Endothelial cell (in vitro differentiated cells): ENCODE results near the gene DCBLD2. TPM values are rescaled to one million over a fixed set of nuclear protein-coding genes. Genes with fewer than 3 reads are reported as not detected.

Experiments used
- DNase-seq: peaks from one replicate; pipeline ENCODE4 v3.0.0; 2021; ENCODE audit warnings: low spot score
- H3K27ac Mint-ChIP-seq: one replicate; pipeline ENCODE4 v1.8.0; 2021; ENCODE audit warnings: mixed read lengths, inconsistent platforms; ENCODE audit not compliant: unreplicated experiment
- H3K27me3 Mint-ChIP-seq: one replicate; pipeline ENCODE4 v1.8.0; 2021; ENCODE audit warnings: mild to moderate bottlenecking, moderate library complexity, mixed read lengths, inconsistent platforms; ENCODE audit not compliant: unreplicated experiment
- H3K36me3 Mint-ChIP-seq: one replicate; pipeline ENCODE4 v1.8.0; 2021; ENCODE audit warnings: mild to moderate bottlenecking, low read depth, mixed read lengths, inconsistent platforms; ENCODE audit not compliant: unreplicated experiment
- H3K4me1 Mint-ChIP-seq: one replicate; pipeline ENCODE4 v1.8.0; 2021; ENCODE audit warnings: mild to moderate bottlenecking, mixed read lengths, inconsistent platforms; ENCODE audit not compliant: unreplicated experiment
- H3K4me3 Mint-ChIP-seq: one replicate; pipeline ENCODE4 v1.8.0; 2021; ENCODE audit warnings: mild to moderate bottlenecking, mixed read lengths, inconsistent platforms; ENCODE audit not compliant: unreplicated experiment
- H3K9me3 Mint-ChIP-seq: one replicate; pipeline ENCODE4 v1.8.0; 2021; ENCODE audit warnings: mixed read lengths, inconsistent platforms; ENCODE audit not compliant: unreplicated experiment
- CTCF ChIP-seq: fragments of 200-600 bp; sonication (generic); IDR thresholded peaks from one replicate; pipeline ENCODE4 v1.5.0; 2021; ENCODE audit warnings: antibody characterized with exemption; ENCODE audit not compliant: unreplicated experiment
- long read RNA-seq: library from polyadenylated mRNA; unstranded; transcript quantifications from one replicate; pipeline ENCODE4 v2.0.0, GENCODE V29; 2020; ENCODE audit not compliant: unreplicated experiment
- total RNA-seq: library from RNA; stranded (reverse); fragmentation: NEBNext Ultra II Directional; extraction: Animal tissue kit (Norgen Biotek cat#: 25700); gene quantifications from one replicate; pipeline ENCODE4 v1.2.1, GENCODE V29; 2021; ENCODE audit not compliant: unreplicated experiment

The DCBLD2 gene, protein sequence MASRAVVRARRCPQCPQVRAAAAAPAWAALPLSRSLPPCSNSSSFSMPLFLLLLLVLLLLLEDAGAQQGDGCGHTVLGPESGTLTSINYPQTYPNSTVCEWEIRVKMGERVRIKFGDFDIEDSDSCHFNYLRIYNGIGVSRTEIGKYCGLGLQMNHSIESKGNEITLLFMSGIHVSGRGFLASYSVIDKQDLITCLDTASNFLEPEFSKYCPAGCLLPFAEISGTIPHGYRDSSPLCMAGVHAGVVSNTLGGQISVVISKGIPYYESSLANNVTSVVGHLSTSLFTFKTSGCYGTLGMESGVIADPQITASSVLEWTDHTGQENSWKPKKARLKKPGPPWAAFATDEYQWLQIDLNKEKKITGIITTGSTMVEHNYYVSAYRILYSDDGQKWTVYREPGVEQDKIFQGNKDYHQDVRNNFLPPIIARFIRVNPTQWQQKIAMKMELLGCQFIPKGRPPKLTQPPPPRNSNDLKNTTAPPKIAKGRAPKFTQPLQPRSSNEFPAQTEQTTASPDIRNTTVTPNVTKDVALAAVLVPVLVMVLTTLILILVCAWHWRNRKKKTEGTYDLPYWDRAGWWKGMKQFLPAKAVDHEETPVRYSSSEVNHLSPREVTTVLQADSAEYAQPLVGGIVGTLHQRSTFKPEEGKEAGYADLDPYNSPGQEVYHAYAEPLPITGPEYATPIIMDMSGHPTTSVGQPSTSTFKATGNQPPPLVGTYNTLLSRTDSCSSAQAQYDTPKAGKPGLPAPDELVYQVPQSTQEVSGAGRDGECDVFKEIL
- total RNA-seq, result 26.9 TPM
- long read RNA-seq, partial matches to known transcripts, result 3 of 3 reads
- long read RNA-seq, other reads (novel, unspliced or antisense), result 0 of 3 reads

DNA sequence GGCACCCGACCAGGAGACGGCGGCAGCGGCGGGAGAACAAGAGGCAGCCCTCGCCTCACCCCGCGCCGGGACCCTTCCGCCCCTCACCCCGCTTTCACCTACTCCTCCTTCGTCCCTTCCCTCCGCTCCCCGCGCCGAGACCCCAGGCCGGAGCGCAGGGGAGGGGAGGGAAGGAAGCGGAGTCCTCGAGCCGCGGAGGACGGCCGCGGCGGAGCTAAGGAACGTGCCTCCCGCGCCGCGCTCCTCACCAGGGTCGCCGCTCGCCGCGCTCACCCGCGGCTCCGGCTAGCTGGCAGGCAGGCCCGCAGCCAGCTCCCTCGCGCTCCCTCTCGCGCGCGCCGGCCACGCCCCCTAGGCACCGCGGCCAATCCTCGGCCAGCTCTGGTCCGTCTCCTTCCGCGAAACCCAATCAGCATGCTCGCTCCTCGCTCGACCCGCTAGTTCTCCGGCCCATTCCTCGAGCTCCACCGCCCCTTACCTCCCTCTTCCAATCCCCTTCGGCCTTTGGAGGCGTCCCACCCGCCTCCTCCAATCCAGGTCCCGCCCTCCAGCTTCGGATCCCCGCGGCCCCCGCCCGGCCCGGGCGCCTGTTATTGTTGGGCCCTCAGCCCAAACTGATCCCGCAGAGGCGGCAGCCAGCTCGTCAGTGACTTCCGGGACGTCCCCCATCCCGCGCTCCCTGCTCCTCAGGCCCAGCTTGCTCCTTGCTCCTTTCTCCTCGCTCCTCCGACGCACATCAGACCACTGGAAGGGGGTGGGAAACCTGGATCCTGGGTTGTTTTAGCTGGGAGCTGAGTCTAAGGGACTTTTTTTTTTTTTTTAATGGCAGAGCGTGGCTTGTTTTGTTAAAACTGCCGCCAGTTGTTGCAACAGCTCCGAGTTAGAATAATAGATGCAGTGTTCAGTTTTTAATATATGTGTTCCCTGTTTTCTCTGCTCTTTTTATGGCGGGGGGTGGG is at the start of gene DCBLD2:
DCBLD2 (minus strand) TSS at position 304 of the 959 bp plus-strand sequence. CDS start 369 bp downstream, outside the sequence.
- peak; percentile 99 for DNase-seq
- no peaks in the 10 kb centered on the region for H3K36me3 Mint-ChIP-seq
- peaks cover 13% of the 10 kb centered on the region for H3K4me1 Mint-ChIP-seq
- no peak for TF ChIP-seq CTCF
- peak within 1 kb of the TSS; percentile 95 for H3K4me3 Mint-ChIP-seq
- H3K27ac Mint-ChIP-seq, result peak within 1 kb of the TSS; percentile 65
- no peaks in the 10 kb centered on the region for H3K9me3 Mint-ChIP-seq
- no peaks in the 10 kb centered on the region for H3K27me3 Mint-ChIP-seq

- no peak overlapping the region for H3K27ac Mint-ChIP-seq
- no peaks in the 10 kb centered on the region for H3K36me3 Mint-ChIP-seq
These were observed 44.2 kb upstream of the DCBLD2 start for GRCh38 chr3:98945666-98946065.

GRCh38 chr3:98945101-98945524 is 43.6 kb upstream of the DCBLD2 start:
- H3K4me3 Mint-ChIP-seq, result no peak overlapping the region
- no peak overlapping the region for H3K27ac Mint-ChIP-seq
- no peaks in the 10 kb centered on the region for H3K36me3 Mint-ChIP-seq
- no peak for DNase-seq
- no peaks in the 10 kb centered on the region for H3K27me3 Mint-ChIP-seq
- H3K4me1 Mint-ChIP-seq, result no peaks in the 10 kb centered on the region
- no peaks in the 10 kb centered on the region for H3K9me3 Mint-ChIP-seq
- TF ChIP-seq CTCF, result no peak

More at GRCh38 chr3:98945666-98946065, 44.2 kb upstream of the DCBLD2 start:
- no peak overlapping the region for H3K4me3 Mint-ChIP-seq
- no peaks in the 10 kb centered on the region for H3K9me3 Mint-ChIP-seq
- DNase-seq, result no peak
- no peak for TF ChIP-seq CTCF
- no peaks in the 10 kb centered on the region for H3K27me3 Mint-ChIP-seq
- H3K4me1 Mint-ChIP-seq, result no peaks in the 10 kb centered on the region

GRCh38 chr3:98930413-98930812 is 28.9 kb upstream of the DCBLD2 start:
- H3K27me3 Mint-ChIP-seq, result peaks cover 2% of the 10 kb centered on the region
- no peaks in the 10 kb centered on the region for H3K36me3 Mint-ChIP-seq
- H3K4me1 Mint-ChIP-seq, result no peaks in the 10 kb centered on the region
- TF ChIP-seq CTCF, result no peak
- H3K4me3 Mint-ChIP-seq, result no peak overlapping the region
- no peak for DNase-seq
- no peaks in the 10 kb centered on the region for H3K9me3 Mint-ChIP-seq
- no peak overlapping the region for H3K27ac Mint-ChIP-seq
